ENCODE measurements around the gene TBC1D7. TPM values are rescaled to one million over a fixed set of nuclear protein-coding genes. Genes with fewer than 3 reads are reported as not detected.

TBC1D7 gene
- total and polyA plus RNA-seq, 2 donors (not counting 1 experiment from before 2014, with no cell fraction given): 21.5 to 22.3 TPM

GRCh38 chr6:13358511-13358910 is 30.2 kb upstream of the TBC1D7 start:
- no peaks in the 10 kb centered on the region for H4K20me1 ChIP-seq (ENCODE audit: control insufficient read depth, insufficient read depth, low read length, poor library complexity, severe bottlenecking)
- no peaks in the 10 kb centered on the region for H3K9me3 Mint-ChIP-seq (ENCODE audit: insufficient read depth)
- no peaks in the 10 kb centered on the region for H3K27me3 Mint-ChIP-seq
- ATAC-seq (ENCODE audit: low read depth) (no peak), DNase-seq (no peak)
- intact Hi-C loops (cut with micrococcal nuclease): no loop called here
- H3K9me3 ChIP-seq (ENCODE audit: control extremely low read depth in 1 of 3, control insufficient read depth in 2 of 3, insufficient read depth in 1 of 3, low read length in 2 of 3): peaks cover 0 to 3% (median 0%) of the 10 kb centered on the region in 3 donors
- H3K9ac ChIP-seq (ENCODE audit: low read length): no peak overlapping the region
- no peak overlapping the region for H3K4me3 ChIP-seq (ENCODE audit: control extremely low read depth in 1 of 5, extremely low read depth in 1 of 5, insufficient read depth in 1 of 5, low read depth in 2 of 5, low read length in 4 of 5)
- CTCF ChIA-PET: interaction anchor here (1.0 to 1.6 kb wide), 4 partner anchors 15 to 25 kb away, joined by 3 to 9 read pairs (median 4); no protein-coding TSS in a partner anchor
- H3K27ac ChIP-seq (ENCODE audit: low read length in 2 of 2): peak overlapping the region in 1 of 2 donors; percentile 32
- no peak overlapping the region for H3K4me3 Mint-ChIP-seq
- no peaks in the 10 kb centered on the region for H3K36me3 ChIP-seq (replicated peaks in 1 of 2; ENCODE audit: control extremely low read depth in 1 of 2, control insufficient read depth in 1 of 2, extremely low read depth in 1 of 2, insufficient read depth in 2 of 2, low read length in 1 of 2)
- peaks cover 10% of the 10 kb centered on the region for H3K79me2 ChIP-seq (ENCODE audit: control insufficient read depth, insufficient read depth, low read length)
- no peaks in the 10 kb centered on the region for H3K27me3 ChIP-seq (replicated peaks in 1 of 4; ENCODE audit: control extremely low read depth in 1 of 4, control insufficient read depth in 3 of 4, insufficient read depth in 4 of 4, low read length in 3 of 4)
- no peak for TF ChIP-seq EZH2 (IDR thresholded peaks at IDR 0.05; ENCODE audit: borderline replicate concordance, insufficient read depth, low read depth, low read length, poor library complexity, severe bottlenecking)
- TF ChIP-seq CTCF (IDR thresholded peaks at IDR 0.05): no peak
- no peak overlapping the region for H3K4me2 ChIP-seq (replicated peaks; ENCODE audit: low read depth, low read length, poor library complexity, severe bottlenecking)
- 91% methylated on average over 2 of the region's 2 CpGs for WGBS (ENCODE audit: insufficient coverage)
- H3K27ac Mint-ChIP-seq: no peak overlapping the region
- H3K4me1 ChIP-seq (ENCODE audit: control insufficient read depth in 2 of 2, insufficient read depth in 2 of 2, low read length in 2 of 2): peaks cover 69 to 80% of the 10 kb centered on the region in 2 donors
- no peak overlapping the region for H2AFZ ChIP-seq (ENCODE audit: insufficient read depth, low read depth, low read length, poor library complexity, severe bottlenecking)
- POLR2A ChIA-PET: no interaction called here
- peaks cover 81% of the 10 kb centered on the region for H3K4me1 Mint-ChIP-seq

GRCh38 chr6:13357551-13358075 is 29.3 kb upstream of the TBC1D7 start:
- no peaks in the 10 kb centered on the region for H3K36me3 ChIP-seq (replicated peaks in 1 of 2; ENCODE audit: control extremely low read depth in 1 of 2, control insufficient read depth in 1 of 2, extremely low read depth in 1 of 2, insufficient read depth in 2 of 2, low read length in 1 of 2)
- H3K4me1 ChIP-seq (ENCODE audit: control insufficient read depth in 2 of 2, insufficient read depth in 2 of 2, low read length in 2 of 2): peaks cover 73 to 84% of the 10 kb centered on the region in 2 donors
- DNase-seq (no peak), ATAC-seq (ENCODE audit: low read depth) (no peak)
- peak overlapping the region; percentile 91 to 99 for H3K27ac ChIP-seq (ENCODE audit: low read length in 2 of 2)
- no peak overlapping the region for H3K9ac ChIP-seq (ENCODE audit: low read length)
- H3K9me3 ChIP-seq (ENCODE audit: control extremely low read depth in 1 of 3, control insufficient read depth in 2 of 3, insufficient read depth in 1 of 3, low read length in 2 of 3): peaks cover 0 to 3% (median 0%) of the 10 kb centered on the region in 3 donors
- 85% methylated on average over 11 of the region's 14 CpGs for whole genome bisulfite sequencing (ENCODE audit: insufficient coverage)
- H3K27me3 ChIP-seq (replicated peaks in 1 of 4; ENCODE audit: control extremely low read depth in 1 of 4, control insufficient read depth in 3 of 4, insufficient read depth in 4 of 4, low read length in 3 of 4): no peaks in the 10 kb centered on the region
- no peak for TF ChIP-seq EZH2 (IDR thresholded peaks at IDR 0.05; ENCODE audit: borderline replicate concordance, insufficient read depth, low read depth, low read length, poor library complexity, severe bottlenecking)
- Mint-ChIP-seq H3K27me3 (no peaks in the 10 kb centered on the region), H3K4me1 (peaks cover 78% of the 10 kb centered on the region), H3K9me3 (ENCODE audit: insufficient read depth) (no peaks in the 10 kb centered on the region), H3K4me3 (peak overlapping the region; percentile 45), H3K27ac (peak overlapping the region; percentile 92)
- H3K4me2 ChIP-seq (replicated peaks; ENCODE audit: low read depth, low read length, poor library complexity, severe bottlenecking): peak overlapping the region; percentile 83
- no peak overlapping the region for H2AFZ ChIP-seq (ENCODE audit: insufficient read depth, low read depth, low read length, poor library complexity, severe bottlenecking)
- ChIA-PET CTCF (interaction anchor here (0.8 to 4.4 kb wide), 5 partner anchors 14 to 217 kb away, joined by 3 to 24 read pairs (median 5); partner anchors contain the start of gene SIRT5), POLR2A (interaction anchor here (0.8 kb wide), 1 partner anchor 258 kb away, joined by 4 read pairs; the partner anchor contains the start of gene NOL7)
- H3K4me3 ChIP-seq (ENCODE audit: control extremely low read depth in 1 of 5, extremely low read depth in 1 of 5, insufficient read depth in 1 of 5, low read depth in 2 of 5, low read length in 4 of 5): no peak overlapping the region
- intact Hi-C loops (cut with micrococcal nuclease): loop anchor here (2.0 kb wide), 1 partner anchor 39 kb away; no protein-coding TSS in a partner anchor
- peaks cover 10% of the 10 kb centered on the region for H3K79me2 ChIP-seq (ENCODE audit: control insufficient read depth, insufficient read depth, low read length)
- no peaks in the 10 kb centered on the region for H4K20me1 ChIP-seq (ENCODE audit: control insufficient read depth, insufficient read depth, low read length, poor library complexity, severe bottlenecking)

All from B cell (primary cell).